Gastrocnemius medialis (tissue), 4 donors: ENCODE measurements around the gene RTN3.

Experiments
- CTCF ChIP-seq, 5 experiments: fragments of 450-650 bp in 3 of 5; fragments of 200-600 bp in 2 of 5; sonication (generic) in 2 of 5; IDR thresholded peaks in 4 of 5; conservative IDR thresholded peaks in 1 of 5; 1 replicate in 4 of 5; 2 replicates in 1 of 5; pipeline ENCODE4 v1.5.1; 2016 to 2019; ENCODE audit warnings: antibody characterized with exemption in 5 of 5, mild to moderate bottlenecking in 3 of 5, moderate library complexity in 3 of 5
- POLR2A ChIP-seq, 2 donors: fragments of 450-650 bp; IDR thresholded peaks; one replicate each; pipeline ENCODE4 v1.6.1; 2017; ENCODE audit warnings: antibody characterized with exemption in 2 of 2, mild to moderate bottlenecking in 2 of 2, moderate library complexity in 2 of 2

GRCh38 chr11:63660972-63661371 lies 20.3 kb upstream of the RTN3 start:
- TF ChIP-seq CTCF (IDR thresholded peaks at IDR 0.05 in 4 of 5, conservative IDR thresholded peaks at IDR 0.05 in 1 of 5) (no peak), POLR2A (IDR thresholded peaks at IDR 0.05) (no peak)
